DND-41 (cell line): ENCODE results near the gene HTT-AS.

Source experiments
- ATAC-seq: fragments of 200-7000 bp; cut with Tn5 transposase; 3 replicates; pipeline ENCODE4 v1.9.1; 2021; ENCODE audit warnings: low read depth; ENCODE audit not compliant: insufficient read depth
- DNase-seq: peaks from one replicate; pipeline ENCODE4 v3.0.0-alpha.2; 2020
- H2AFZ ChIP-seq: 2 replicates; pipeline ENCODE4 v1.6.0; 2012; ENCODE audit warnings: low read depth, low read length
- H3K27ac ChIP-seq: 2 replicates; pipeline ENCODE4 v1.5.1; 2012; ENCODE audit warnings: low read length, inconsistent platforms
- H3K27me3 ChIP-seq: fragments of 200-600 bp; sonication (generic); 2 replicates; pipeline ENCODE4 v1.6.0; 2012; ENCODE audit warnings: low read length, mild to moderate bottlenecking, inconsistent platforms; ENCODE audit not compliant: insufficient read depth, poor library complexity
- H3K36me3 ChIP-seq: 2 replicates; pipeline ENCODE4 v1.5.1; 2012; ENCODE audit warnings: low read length, inconsistent platforms; ENCODE audit not compliant: insufficient read depth
- H3K4me1 ChIP-seq: 2 replicates; pipeline ENCODE4 v1.5.1; 2012; ENCODE audit warnings: mild to moderate bottlenecking, low read length; ENCODE audit not compliant: insufficient read depth
- H3K4me2 ChIP-seq: 2 replicates; pipeline ENCODE4 v1.6.0; 2012; ENCODE audit warnings: mild to moderate bottlenecking, moderate library complexity, low read length, inconsistent platforms; ENCODE audit not compliant: insufficient read depth
- H3K4me3 ChIP-seq, 2 experiments: fragments of 200-600 bp in 1 of 2; shearing (Covaris generic) in 1 of 2; 2 replicates each; pipeline ENCODE4 v1.5.1; 2012 to 2016; ENCODE audit warnings: inconsistent platforms in 2 of 2, low read length in 2 of 2, mild to moderate bottlenecking in 2 of 2, low read depth in 1 of 2, moderate library complexity in 1 of 2
- H3K79me2 ChIP-seq: 2 replicates; pipeline ENCODE4 v1.6.0; 2012; ENCODE audit warnings: low read length, inconsistent platforms; ENCODE audit not compliant: insufficient read depth
- H3K9ac ChIP-seq: 2 replicates; pipeline ENCODE4 v1.6.0; 2012; ENCODE audit warnings: low read depth, mild to moderate bottlenecking, inconsistent platforms, low read length, moderate library complexity
- H3K9me3 ChIP-seq: 2 replicates; pipeline ENCODE4 v1.5.1; 2012; ENCODE audit warnings: low read length, moderate library complexity, mild to moderate bottlenecking, inconsistent platforms; ENCODE audit not compliant: insufficient read depth, severe bottlenecking
- H4K20me1 ChIP-seq: 2 replicates; pipeline ENCODE4 v1.6.0; 2012; ENCODE audit warnings: low read length; ENCODE audit not compliant: insufficient read depth
- EZH2 ChIP-seq: IDR thresholded peaks from 3 replicates; pipeline ENCODE4 v1.6.1; 2012; ENCODE audit warnings: borderline replicate concordance, low read depth, mild to moderate bottlenecking, moderate library complexity, low read length, inconsistent platforms; ENCODE audit not compliant: severe bottlenecking
- TF ChIP-seq, protein P1 (sequence below): IDR thresholded peaks from 2 replicates; pipeline ENCODE4 v1.5.1; 2012; ENCODE audit warnings: borderline replicate concordance, low read length, moderate library complexity, mild to moderate bottlenecking; ENCODE audit not compliant: poor library complexity, severe bottlenecking; ENCODE audit errors: extremely low read depth

HTT-AS gene

DNA sequence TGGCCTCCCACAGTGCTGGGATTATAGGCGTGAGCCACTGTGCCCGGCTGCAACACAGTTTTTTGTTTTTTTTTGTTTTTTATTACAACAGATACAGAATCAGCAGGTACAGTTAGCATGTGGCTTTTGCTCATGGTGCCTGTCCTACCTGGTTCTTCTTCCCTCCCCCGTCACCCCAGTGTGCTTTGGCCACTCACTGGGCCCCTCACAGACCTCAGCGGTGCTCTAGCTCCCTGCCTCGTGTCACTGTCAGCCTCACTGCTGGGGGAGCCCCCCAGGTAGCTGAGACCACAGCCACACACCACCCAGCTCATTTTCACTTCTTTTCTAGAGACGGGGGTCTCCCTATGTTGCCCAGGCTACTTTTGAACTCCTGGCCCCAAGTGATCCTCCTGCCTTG lies 38.7 kb downstream of the HTT-AS start:
- DNase-seq (no peak), ATAC-seq (no peak)
- Histone ChIP-seq H2AFZ (no peak overlapping the region), H3K27ac (no peak overlapping the region), H3K9me3 (no peaks in the 10 kb centered on the region), H4K20me1 (no peaks in the 10 kb centered on the region), H3K4me2 (no peak overlapping the region), H3K36me3 (no peaks in the 10 kb centered on the region), H3K79me2 (no peaks in the 10 kb centered on the region), H3K9ac (no peak overlapping the region), H3K4me1 (no peaks in the 10 kb centered on the region), H3K27me3 (peaks cover 10% of the 10 kb centered on the region), H3K4me3 (no peak overlapping the region)
- TF ChIP-seq, protein P1, sequence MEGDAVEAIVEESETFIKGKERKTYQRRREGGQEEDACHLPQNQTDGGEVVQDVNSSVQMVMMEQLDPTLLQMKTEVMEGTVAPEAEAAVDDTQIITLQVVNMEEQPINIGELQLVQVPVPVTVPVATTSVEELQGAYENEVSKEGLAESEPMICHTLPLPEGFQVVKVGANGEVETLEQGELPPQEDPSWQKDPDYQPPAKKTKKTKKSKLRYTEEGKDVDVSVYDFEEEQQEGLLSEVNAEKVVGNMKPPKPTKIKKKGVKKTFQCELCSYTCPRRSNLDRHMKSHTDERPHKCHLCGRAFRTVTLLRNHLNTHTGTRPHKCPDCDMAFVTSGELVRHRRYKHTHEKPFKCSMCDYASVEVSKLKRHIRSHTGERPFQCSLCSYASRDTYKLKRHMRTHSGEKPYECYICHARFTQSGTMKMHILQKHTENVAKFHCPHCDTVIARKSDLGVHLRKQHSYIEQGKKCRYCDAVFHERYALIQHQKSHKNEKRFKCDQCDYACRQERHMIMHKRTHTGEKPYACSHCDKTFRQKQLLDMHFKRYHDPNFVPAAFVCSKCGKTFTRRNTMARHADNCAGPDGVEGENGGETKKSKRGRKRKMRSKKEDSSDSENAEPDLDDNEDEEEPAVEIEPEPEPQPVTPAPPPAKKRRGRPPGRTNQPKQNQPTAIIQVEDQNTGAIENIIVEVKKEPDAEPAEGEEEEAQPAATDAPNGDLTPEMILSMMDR: no peak
- no peak for TF ChIP-seq EZH2

DNA sequence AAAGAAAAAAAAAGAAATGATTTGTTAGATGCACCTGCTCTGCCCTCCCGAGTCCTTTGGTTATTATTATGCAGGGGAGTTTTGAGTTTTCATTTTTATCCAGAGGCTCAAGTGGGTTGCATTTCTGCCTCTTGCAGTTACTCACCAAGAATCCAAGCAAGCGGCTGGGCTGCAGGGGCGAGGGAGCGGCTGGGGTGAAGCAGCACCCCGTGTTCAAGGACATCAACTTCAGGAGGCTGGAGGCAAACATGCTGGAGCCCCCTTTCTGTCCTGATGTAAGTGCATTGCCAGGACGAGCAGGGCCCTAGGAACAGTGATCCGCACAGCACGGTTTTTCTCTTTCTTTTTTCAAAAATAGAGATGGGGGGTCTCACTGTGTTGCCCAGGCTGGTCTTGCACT lies 39.1 kb downstream of the HTT-AS start:
- TF ChIP-seq, protein P1: no peak
- TF ChIP-seq EZH2: no peak
- no peaks in the 10 kb centered on the region for H3K4me1 ChIP-seq
- no peak overlapping the region for H3K4me3 ChIP-seq
- no peak for DNase-seq
- H3K79me2 ChIP-seq: no peaks in the 10 kb centered on the region
- no peak overlapping the region for H3K9ac ChIP-seq
- H3K27ac ChIP-seq: no peak overlapping the region
- no peak for ATAC-seq
- H3K9me3 ChIP-seq: no peaks in the 10 kb centered on the region
- no peak overlapping the region for H2AFZ ChIP-seq
- no peaks in the 10 kb centered on the region for H4K20me1 ChIP-seq
- no peaks in the 10 kb centered on the region for H3K36me3 ChIP-seq
- H3K27me3 ChIP-seq: peaks cover 10% of the 10 kb centered on the region
- H3K4me2 ChIP-seq: no peak overlapping the region

GRCh38 chr4:3034231-3034630 lies 40.1 kb downstream of the HTT-AS start:
- no peak overlapping the region for H3K27ac ChIP-seq
- no peak overlapping the region for H3K9ac ChIP-seq
- H3K27me3 ChIP-seq: peaks cover 7% of the 10 kb centered on the region
- H3K4me2 ChIP-seq: no peak overlapping the region
- H3K9me3 ChIP-seq: no peaks in the 10 kb centered on the region
- ATAC-seq (no peak), DNase-seq (no peak)
- TF ChIP-seq, protein P1: no peak
- no peak for TF ChIP-seq EZH2
- H3K4me1 ChIP-seq: no peaks in the 10 kb centered on the region
- no peak overlapping the region for H3K4me3 ChIP-seq
- no peaks in the 10 kb centered on the region for H3K79me2 ChIP-seq
- H2AFZ ChIP-seq: no peak overlapping the region
- no peaks in the 10 kb centered on the region for H3K36me3 ChIP-seq
- H4K20me1 ChIP-seq: no peaks in the 10 kb centered on the region

DNA sequence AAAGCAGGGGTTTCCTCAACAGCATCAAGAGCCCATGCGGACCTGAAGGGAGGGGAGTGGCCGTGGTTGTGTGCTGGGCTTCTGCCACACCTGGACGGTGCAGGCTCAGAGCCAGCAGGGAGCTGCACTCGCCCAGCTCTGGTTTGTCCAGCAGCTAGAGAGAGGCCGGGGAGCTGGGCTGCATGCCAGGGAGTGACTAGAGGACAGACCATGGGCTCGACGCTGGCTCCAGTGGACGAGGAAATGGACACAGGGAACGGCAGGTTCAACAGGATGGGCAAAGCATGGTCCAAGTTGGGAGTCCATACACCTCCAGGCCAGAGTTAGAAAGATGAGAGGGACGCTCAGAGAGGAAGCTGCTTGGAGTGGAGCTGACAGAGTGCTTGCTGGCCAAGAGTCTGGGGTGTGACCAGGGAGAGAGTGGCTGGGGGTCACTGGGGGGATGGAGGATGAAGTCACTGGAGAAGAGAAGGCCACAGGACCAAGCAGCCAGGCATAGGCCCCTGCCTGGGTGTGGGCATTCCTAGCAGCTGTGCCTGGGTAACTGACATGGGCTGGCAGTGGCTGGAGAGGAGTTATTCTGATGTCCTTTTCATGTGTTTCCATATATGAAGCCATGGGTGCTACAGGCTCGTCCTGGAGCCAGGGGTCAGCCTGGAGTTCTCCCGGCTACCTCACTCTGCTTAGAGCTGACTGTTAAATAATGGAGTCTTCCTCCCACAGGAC lies 42.8 kb downstream of the HTT-AS start:
- H3K36me3 ChIP-seq: no peaks in the 10 kb centered on the region
- TF ChIP-seq, protein P1: no peak
- H3K9ac ChIP-seq: no peak overlapping the region
- no peak overlapping the region for H3K27ac ChIP-seq
- H3K4me1 ChIP-seq: no peaks in the 10 kb centered on the region
- no peaks in the 10 kb centered on the region for H3K79me2 ChIP-seq
- H2AFZ ChIP-seq: no peak overlapping the region
- no peaks in the 10 kb centered on the region for H3K27me3 ChIP-seq
- DNase-seq (no peak), ATAC-seq (no peak)
- no peak overlapping the region for H3K4me2 ChIP-seq
- H3K9me3 ChIP-seq: no peaks in the 10 kb centered on the region
- no peak overlapping the region for H3K4me3 ChIP-seq
- H4K20me1 ChIP-seq: no peaks in the 10 kb centered on the region
